HG02852 (cell line): ENCODE measurements around the gene TNIK.

ENCODE experiments used
- ATAC-seq: cut with Tn5 transposase; IDR thresholded peaks from one replicate; pipeline ENCODE4 v1.9.1; 2021; ENCODE audit warnings: mild to moderate bottlenecking, moderate library complexity; ENCODE audit not compliant: unreplicated experiment

TNIK gene

DNA sequence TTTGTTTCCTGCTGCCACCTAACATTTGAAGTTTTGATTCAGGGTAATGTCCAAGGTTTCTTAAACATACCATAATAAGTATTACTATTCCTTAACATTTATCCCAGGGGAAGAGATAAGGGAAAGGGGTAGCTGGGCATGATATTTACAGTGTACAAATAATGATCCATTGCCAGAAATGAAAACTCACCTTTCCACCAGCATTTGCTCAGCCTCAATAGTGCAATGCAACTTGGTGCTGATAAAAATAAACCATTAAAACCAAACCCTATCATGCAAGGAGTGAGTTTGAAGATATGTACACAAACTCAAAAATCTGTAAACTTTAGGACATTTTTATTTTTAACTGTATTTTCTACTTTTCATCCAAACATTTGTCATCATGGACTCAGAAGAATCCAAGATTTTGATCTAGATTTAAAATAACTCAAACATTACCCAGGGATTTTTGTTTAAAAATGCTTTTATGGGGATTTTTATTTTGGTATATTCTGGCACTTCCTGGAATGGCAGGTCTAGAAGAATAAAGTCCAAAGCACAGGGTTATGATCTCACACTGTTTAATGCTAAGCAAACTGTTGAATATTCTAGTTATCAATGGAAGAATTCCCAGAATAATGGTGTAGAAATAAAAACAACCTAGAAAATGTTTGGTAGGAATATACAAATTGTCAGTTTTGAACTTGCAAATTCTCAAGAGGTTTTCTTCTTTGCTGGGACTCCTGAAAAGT is 401.2 kb downstream of the TNIK start:
- ATAC-seq, result no peak

- no peak for ATAC-seq
These were observed 402.1 kb downstream of the TNIK start for GRCh38 chr3:171058058-171058457.

GRCh38 chr3:171057072-171057471 is 403.1 kb downstream of the TNIK start:
- no peak for ATAC-seq

- no peak for ATAC-seq
These were observed 403.7 kb downstream of the TNIK start for GRCh38 chr3:171056528-171056927.

DNA sequence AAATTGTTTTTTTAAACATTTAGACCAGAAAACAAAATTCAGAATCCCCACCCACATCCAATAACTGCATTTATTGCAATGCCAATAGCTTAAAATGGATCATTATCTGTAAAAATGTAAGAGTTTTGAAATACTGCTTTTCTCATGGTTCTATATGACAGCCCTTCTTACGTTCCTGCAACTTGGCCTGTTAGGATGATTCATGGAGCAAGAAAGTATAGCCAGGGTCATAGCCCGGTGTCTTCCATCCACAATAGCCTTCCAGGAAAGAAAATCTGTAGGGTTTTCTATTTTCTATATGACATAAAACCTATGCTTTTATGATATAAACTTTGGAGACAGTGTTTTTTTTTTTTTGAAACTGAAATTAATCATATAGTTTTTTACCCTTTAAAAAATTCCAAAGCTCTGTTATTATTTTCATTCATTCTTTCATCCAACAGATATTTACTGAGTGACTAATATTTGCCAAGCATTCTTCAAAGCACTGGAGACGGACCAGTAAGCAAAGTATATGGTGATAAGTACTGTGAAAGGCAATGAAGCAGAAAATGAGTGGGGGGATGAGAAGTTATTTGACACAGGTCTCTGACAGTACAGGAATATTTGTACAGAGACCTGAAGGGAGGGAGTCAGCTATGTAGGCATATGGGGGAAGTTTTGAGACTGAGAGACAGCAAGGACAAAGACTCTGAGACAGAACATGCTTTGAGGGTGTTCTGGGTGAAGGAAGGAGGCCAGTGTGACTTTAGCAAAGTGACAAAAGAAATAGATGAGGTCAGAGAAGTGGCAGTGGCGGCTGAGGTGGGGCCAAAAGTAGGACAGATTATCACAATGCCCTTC is 404.6 kb downstream of the TNIK start:
- ATAC-seq, result no peak

- ATAC-seq, result no peak
These were observed 405.3 kb downstream of the TNIK start for GRCh38 chr3:171054921-171055320.

- ATAC-seq, result no peak
These were observed 406.0 kb downstream of the TNIK start for GRCh38 chr3:171054231-171054630.

GRCh38 chr3:171049861-171050444 is 410.3 kb downstream of the TNIK start:
- ATAC-seq, result peak; percentile 85

DNA sequence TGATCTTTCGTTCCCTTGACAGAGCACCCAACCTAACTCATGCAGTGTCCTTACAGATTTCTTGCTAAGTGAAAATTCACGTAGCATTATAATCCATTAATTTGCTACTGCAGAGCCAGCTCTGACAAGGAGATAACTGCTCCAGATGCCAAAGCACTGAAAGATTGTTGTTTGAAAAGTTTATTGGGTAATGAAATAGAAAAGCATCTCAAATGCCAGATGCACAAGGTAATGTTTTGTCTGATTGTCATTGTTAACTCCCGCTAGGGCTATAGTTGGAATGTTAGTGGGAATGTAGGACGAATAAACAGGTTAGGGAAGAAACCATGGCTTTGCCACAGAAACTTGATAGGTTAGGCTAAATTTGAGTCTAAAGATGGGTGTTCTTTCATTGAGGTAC is 413.4 kb downstream of the TNIK start:
- ATAC-seq, result no peak

DNA sequence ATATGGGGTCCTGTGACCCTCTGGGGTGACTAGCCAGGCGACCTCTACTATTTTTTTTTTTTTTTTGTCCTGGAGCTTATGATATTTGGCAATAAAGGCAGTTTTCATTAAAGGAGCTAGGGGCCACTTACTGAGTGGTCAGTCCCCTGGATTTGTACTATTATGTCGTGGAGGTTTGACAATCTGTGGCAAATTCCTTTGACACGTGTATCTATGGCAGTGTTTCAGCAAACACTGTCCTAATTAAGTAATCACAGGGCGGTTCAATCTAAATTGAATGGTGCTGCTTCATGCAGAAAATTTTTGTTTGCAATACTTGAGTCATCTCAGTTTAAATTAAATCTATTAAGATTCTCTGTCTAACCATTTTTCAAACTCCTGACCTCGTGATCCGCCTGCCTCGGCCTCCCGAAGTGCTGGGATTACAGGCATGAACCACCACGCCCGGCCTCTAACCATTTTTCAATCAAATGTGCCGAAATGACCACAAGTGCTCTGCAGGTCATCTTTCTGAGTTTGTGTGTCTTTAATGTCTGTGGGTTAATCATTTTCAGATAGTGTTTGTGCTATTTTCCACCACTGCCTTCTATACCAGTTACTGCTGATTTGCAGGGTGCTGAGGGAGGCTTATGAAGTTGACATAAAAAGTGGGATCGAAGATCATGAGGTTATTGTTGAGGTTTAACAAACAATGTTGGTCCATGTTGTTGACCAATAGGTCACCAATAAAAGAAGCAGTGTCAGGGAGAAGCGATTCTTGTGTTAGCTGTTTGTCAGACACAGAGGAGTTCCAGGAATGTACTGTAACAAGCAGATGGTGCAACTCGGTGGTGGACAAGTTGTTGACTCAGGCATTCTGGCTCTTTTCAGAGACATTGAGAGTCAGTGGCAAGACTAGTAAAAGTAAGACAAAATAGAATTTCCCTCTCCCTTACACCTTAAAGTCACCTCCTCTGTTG is 415.1 kb downstream of the TNIK start:
- ATAC-seq, result no peak

DNA sequence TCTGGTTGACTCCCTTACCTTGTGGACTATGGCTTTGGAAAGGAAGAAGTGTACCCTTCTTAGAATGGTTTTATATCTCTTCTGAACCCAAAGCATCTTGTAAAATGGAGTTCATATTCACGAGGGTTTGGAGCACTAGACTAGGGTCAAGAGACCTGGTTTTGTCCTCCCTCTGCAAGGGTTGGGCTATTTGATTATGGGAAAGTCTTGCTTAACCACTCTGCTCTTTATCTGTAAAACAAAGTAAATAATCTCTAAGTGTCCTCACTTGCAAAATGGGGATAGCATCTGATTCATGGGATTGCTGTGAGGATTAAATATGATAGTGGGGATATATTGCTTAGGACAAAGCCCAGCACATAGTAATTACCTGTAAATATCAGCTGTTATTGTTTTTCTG is 415.8 kb downstream of the TNIK start:
- no peak for ATAC-seq

- no peak for ATAC-seq
These were observed 420.5 kb downstream of the TNIK start for GRCh38 chr3:171039674-171040073.

GRCh38 chr3:171038342-171038741 is 421.9 kb downstream of the TNIK start:
- no peak for ATAC-seq

DNA sequence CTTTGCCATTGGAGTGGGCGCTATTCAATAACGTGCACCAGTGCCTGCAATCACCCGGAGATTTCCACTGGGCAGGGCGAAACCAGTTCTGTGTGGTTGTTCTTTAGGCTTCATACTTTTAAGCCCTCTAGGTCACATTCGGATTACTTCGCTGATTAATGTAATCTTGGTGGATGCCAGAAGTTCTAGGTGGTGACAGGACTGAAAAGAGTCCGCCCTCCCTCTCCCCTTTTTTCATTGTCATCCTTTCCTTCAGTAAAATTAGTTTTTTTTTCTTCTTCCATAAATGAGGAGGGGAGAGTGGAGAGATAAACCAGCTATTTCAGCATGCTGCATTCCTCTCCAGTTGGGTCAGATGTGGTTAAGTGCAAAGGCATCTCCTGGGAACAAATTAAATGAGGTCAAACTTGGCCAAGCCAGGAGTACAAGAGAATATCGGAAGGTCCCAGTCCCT is 431.4 kb downstream of the TNIK start:
- ATAC-seq, result no peak

DNA sequence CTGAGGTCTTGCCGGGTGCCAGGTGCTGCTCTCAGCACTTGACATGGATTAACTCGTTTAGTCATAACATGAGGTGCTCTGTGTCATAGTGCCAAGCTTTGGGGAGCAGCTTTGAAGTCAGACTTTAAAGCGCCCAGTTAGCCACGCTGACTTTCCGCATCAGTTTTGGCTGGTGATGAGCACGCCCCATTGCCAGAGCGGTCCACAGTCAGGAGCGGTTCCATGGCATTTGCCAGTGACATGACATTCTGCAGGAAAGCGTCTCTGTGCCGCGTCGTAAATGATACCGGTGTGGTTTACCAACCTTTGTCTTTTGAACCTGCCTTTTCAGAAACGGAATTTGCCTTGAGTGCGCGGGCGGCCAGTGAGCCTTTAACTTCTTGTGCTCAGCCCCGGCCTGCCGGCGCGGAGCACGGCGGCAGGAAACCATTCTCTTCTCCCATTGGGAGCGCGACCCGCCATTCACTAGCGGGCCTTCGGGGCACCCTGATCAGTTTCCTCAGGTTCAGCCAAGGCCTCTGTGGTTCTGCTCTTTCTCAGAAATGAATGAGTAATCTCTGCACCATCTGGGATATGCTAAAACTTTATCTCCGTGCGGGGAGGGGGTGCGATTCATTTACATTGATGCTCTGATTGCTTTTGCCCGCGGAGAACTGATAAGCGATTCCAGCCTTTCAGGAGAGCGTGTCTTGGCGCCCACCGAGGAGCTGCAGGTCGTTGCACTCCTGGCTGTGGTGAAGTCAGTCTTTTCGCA is 432.0 kb downstream of the TNIK start:
- no peak for ATAC-seq

- ATAC-seq, result no peak
These were observed 433.5 kb downstream of the TNIK start, which contains the start of gene SLC2A2 for GRCh38 chr3:171026597-171027293. SLC2A2 (minus strand) TSS chr3:171026720; CDS start chr3:171026670, 50 bp downstream.

DNA sequence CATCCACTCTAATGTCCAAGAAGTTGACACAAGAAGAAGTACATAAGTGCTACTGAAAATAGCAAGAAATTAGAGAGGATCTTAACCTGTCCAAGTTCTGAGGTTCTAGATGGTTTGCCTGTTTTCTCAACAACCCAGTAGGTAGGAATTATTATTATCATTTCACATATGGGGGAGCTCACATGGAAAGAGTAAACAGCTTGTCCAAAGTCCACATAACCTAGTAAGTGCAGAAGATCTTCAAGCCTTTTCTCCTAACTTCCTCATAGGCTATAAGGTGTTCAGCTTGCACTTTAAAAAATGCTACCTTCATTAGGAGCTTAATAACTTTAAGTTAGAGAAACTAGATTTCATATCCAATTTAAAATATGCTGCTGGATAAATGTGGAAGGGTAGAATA is 436.6 kb downstream of the TNIK start:
- ATAC-seq, result no peak

DNA sequence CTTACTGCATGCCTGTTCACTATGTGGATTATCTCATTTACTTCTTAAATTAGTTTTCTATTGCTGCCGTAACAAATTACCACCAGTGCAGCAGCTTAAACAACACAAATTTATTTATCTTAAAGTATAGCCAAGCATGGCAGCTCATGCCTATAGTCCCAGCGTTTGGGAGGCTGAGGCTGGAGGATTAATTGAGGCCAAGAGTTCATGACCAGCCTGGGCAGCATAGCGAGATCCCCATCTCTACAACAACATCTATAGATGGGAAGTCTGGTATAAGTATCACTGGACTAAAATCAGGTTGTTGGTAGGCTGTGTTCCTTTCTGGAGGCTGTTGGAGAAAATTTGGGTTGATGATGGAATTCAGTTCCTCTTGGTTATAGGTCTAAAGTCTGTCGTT is 438.8 kb downstream of the TNIK start:
- no peak for ATAC-seq
